Measurements from ENCODE around the gene HOXA10.

- TF ChIP-seq CTCF (IDR thresholded peaks at IDR 0.05) (no peak), POLR2A (IDR thresholded peaks at IDR 0.05) (no peak)
Measured at GRCh38 chr7:27148756-27149641, 25.1 kb downstream of the HOXA10 start.

All from heart left ventricle (tissue), 13 donors.